ENCODE data around the gene DCDC2B.
"Not testable (repeated sequence)": the region's sequence is repeated elsewhere in the genome, so short reads cannot be mapped to it uniquely, and the experiment has no call there.

The DCDC2B gene

GRCh38 chr1:32256473-32257226, 47.8 kb downstream of the DCDC2B start:
- no peak for DNase-seq (ENCODE audit: low read depth in 3 of 3)

GRCh38 chr1:32257227-32257508, 48.3 kb downstream of the DCDC2B start:
- no peak for DNase-seq (ENCODE audit: low read depth in 3 of 3)

GRCh38 chr1:32263236-32263593, 54.3 kb downstream of the DCDC2B start:
- not testable (repeated sequence) for DNase-seq (ENCODE audit: low read depth in 3 of 3)

GRCh38 chr1:32263744-32264143, 54.9 kb downstream of the DCDC2B start:
- DNase-seq (ENCODE audit: low read depth in 3 of 3): no peak
